ENCODE measurements around the gene EME2.

DNA sequence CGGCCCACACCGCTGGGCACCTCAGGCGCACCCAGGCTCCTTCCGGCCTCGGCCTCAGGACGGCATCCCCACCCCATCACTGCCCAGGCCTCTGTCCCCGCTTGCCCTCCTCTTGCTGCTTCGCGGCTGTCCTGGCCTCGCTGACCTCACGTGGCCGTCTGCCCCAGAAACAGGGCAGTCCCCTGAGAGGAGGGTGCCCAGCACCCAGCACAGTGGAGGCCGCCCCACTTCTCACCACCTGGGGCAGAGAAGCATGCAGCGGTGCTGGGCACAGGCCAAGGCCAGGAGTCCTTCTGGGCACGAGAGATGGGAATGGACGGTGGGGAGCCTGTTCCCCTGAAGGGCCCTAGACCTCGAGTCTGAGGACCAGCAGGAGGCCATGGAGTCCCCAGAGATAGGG, 45.1 kb downstream of the EME2 start:
- TF ChIP-seq, protein P1, sequence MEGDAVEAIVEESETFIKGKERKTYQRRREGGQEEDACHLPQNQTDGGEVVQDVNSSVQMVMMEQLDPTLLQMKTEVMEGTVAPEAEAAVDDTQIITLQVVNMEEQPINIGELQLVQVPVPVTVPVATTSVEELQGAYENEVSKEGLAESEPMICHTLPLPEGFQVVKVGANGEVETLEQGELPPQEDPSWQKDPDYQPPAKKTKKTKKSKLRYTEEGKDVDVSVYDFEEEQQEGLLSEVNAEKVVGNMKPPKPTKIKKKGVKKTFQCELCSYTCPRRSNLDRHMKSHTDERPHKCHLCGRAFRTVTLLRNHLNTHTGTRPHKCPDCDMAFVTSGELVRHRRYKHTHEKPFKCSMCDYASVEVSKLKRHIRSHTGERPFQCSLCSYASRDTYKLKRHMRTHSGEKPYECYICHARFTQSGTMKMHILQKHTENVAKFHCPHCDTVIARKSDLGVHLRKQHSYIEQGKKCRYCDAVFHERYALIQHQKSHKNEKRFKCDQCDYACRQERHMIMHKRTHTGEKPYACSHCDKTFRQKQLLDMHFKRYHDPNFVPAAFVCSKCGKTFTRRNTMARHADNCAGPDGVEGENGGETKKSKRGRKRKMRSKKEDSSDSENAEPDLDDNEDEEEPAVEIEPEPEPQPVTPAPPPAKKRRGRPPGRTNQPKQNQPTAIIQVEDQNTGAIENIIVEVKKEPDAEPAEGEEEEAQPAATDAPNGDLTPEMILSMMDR (IDR thresholded peaks at IDR 0.05; ENCODE audit: poor library complexity, severe bottlenecking) = no peak
- TF ChIP-seq MXI1 (conservative IDR thresholded peaks at IDR 0.05; ENCODE audit: poor library complexity, severe bottlenecking) (no peak), EZH2 (IDR thresholded peaks at IDR 0.05; ENCODE audit: borderline replicate concordance, insufficient read depth, low read length, poor library complexity, severe bottlenecking) (no peak), EP300 (conservative IDR thresholded peaks at IDR 0.05; ENCODE audit: poor library complexity, severe bottlenecking) (no peak)
